GM19023 (cell line): Measurements from ENCODE around the gene L3MBTL1.
"Not testable (repeated sequence)": the region's sequence is repeated elsewhere in the genome, so short reads cannot be mapped to it uniquely, and the experiment has no call there.

Source experiments
- ATAC-seq: cut with Tn5 transposase; IDR thresholded peaks from one replicate; pipeline ENCODE4 v1.9.1; 2021; ENCODE audit warnings: mild to moderate bottlenecking, moderate library complexity; ENCODE audit not compliant: unreplicated experiment

The L3MBTL1 gene

GRCh38 chr20:43584448-43585136, 77.1 kb downstream of the L3MBTL1 start:
- no peak for ATAC-seq

GRCh38 chr20:43586641-43587040, 79.1 kb downstream of the L3MBTL1 start:
- no peak for ATAC-seq

DNA sequence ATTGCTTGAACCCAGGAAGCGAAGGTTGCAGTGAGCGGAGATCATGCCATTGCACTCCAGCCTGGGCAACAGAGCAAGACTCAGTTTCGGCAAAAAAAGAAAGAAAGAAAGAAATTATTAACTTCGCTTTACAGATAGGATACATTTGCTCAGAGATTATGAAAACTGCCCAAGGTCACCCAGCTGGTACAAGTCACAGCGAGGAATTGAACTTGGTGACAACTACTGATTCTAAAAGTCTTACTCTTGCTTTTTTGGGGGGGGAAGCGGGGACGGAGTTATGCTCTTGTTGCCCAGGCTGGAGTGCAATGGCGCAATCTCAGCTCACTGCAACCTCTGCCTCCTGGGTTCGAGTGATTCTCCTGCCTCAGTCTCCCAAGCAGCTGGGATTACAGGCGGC, 81.0 kb downstream of the L3MBTL1 start:
- ATAC-seq = not testable (repeated sequence)

- no peak for ATAC-seq
Observed at GRCh38 chr20:43590036-43590391, 82.5 kb downstream of the L3MBTL1 start.

- ATAC-seq = peak; percentile 99
Observed at GRCh38 chr20:43590392-43591303, 83.2 kb downstream of the L3MBTL1 start, which contains the start of gene IFT52. Gene IFT52, plus strand, starts transcription at chr20:43590937. Its CDS starts 3,762 bp downstream, at chr20:43594699.
